GM12878 (cell line): ENCODE results near the gene NUMB. TPM values are rescaled to one million over a fixed set of nuclear protein-coding genes. Genes with fewer than 3 reads are reported as not detected.

Experiments used
- ATF2 ChIP-seq: IDR thresholded peaks from 2 replicates; pipeline ENCODE4 v1.6.1; 2012; ENCODE audit warnings: low read length, inconsistent platforms
- BCL3 ChIP-seq: IDR thresholded peaks from 2 replicates; pipeline ENCODE4 v1.6.1; 2011; ENCODE audit warnings: borderline replicate concordance, low read depth, mild to moderate bottlenecking, moderate library complexity, low read length; ENCODE audit not compliant: insufficient read depth, poor library complexity, severe bottlenecking
- BCLAF1 ChIP-seq: fragments of 450-650 bp; IDR thresholded peaks from 2 replicates; pipeline ENCODE4 v1.6.1; 2017; ENCODE audit warnings: antibody characterized with exemption, mild to moderate bottlenecking, moderate library complexity
- BMI1 ChIP-seq: fragments of 450-650 bp; IDR thresholded peaks from 2 replicates; pipeline ENCODE4 v1.6.1; 2016; ENCODE audit warnings: mild to moderate bottlenecking, moderate library complexity, borderline replicate concordance
- CBFB ChIP-seq: IDR thresholded peaks from 2 replicates; pipeline ENCODE4 v1.6.1; 2016; ENCODE audit warnings: antibody characterized with exemption, low read depth
- CHD2 ChIP-seq: IDR thresholded peaks from 2 replicates; pipeline ENCODE4 v1.6.1; 2011; ENCODE audit warnings: low read depth, low read length, improper control_type of control experiment, borderline replicate concordance
- EED ChIP-seq: sonication (generic); IDR thresholded peaks from 2 replicates; pipeline ENCODE4 v1.6.1; 2016; ENCODE audit warnings: antibody characterized with exemption, low read depth
- FOXM1 ChIP-seq: IDR thresholded peaks from 2 replicates; pipeline ENCODE4 v1.6.1; 2012; ENCODE audit warnings: low read depth, mild to moderate bottlenecking, inconsistent platforms, low read length, moderate library complexity
- GABPA ChIP-seq: IDR thresholded peaks from 2 replicates; pipeline ENCODE4 v1.6.1; 2014; ENCODE audit warnings: antibody characterized with exemption, low read depth, mild to moderate bottlenecking, inconsistent platforms
- IKZF1 ChIP-seq: fragments of 450-650 bp; conservative IDR thresholded peaks from 2 replicates; pipeline ENCODE4 v1.6.1; 2017; ENCODE audit warnings: antibody characterized with exemption, mild to moderate bottlenecking
- IKZF2 ChIP-seq, 2 experiments: fragments of 450-650 bp; IDR thresholded peaks; 2 replicates each; pipeline ENCODE4 v1.6.1; 2017; ENCODE audit warnings: mild to moderate bottlenecking in 2 of 2, moderate library complexity in 2 of 2
- KAT2A ChIP-seq: conservative IDR thresholded peaks from 2 replicates; pipeline ENCODE4 v1.6.1; 2011; ENCODE audit warnings: low read depth, low read length; ENCODE audit not compliant: control insufficient read depth
- MYC ChIP-seq: IDR thresholded peaks from 2 replicates; pipeline ENCODE4 v1.6.1; 2011; ENCODE audit warnings: mild to moderate bottlenecking, low read length, moderate library complexity, inconsistent platforms; ENCODE audit not compliant: insufficient read depth, insufficient replicate concordance, insufficient read length, severe bottlenecking
- NR2F1 ChIP-seq: fragments of 450-650 bp; conservative IDR thresholded peaks from 2 replicates; pipeline ENCODE4 v1.6.1; 2017; ENCODE audit warnings: mild to moderate bottlenecking
- PAX5 ChIP-seq: IDR thresholded peaks from 2 replicates; pipeline ENCODE4 v1.6.1; 2011; ENCODE audit warnings: low read depth, low read length, borderline replicate concordance
- PML ChIP-seq: IDR thresholded peaks from 2 replicates; pipeline ENCODE4 v1.6.1; 2012; ENCODE audit warnings: low read length, inconsistent platforms
- SKIL ChIP-seq: fragments of 450-650 bp; IDR thresholded peaks from 2 replicates; pipeline ENCODE4 v1.6.1; 2017; ENCODE audit warnings: mild to moderate bottlenecking, low read depth, inconsistent platforms; ENCODE audit not compliant: poor library complexity, severe bottlenecking
- SRF ChIP-seq, 2 experiments: IDR thresholded peaks; 2 replicates each; pipeline ENCODE4 v1.6.1; 2011; ENCODE audit warnings: low read depth in 2 of 2, low read length in 2 of 2, mild to moderate bottlenecking in 1 of 2, moderate library complexity in 1 of 2
- ZBTB4 ChIP-seq: fragments of 450-650 bp; formaldehyde crosslinking; IDR thresholded peaks from 2 replicates; pipeline ENCODE4 v1.4.0; 2022; ENCODE audit warnings: mild to moderate bottlenecking, moderate library complexity
- polyA plus RNA-seq, 11 experiments: library from polyadenylated mRNA; depleted of rRNA in 4 of 11; unstranded in 6 of 11; stranded (reverse) in 5 of 11; fragments of >200 nt; fragmentation: Nextera tagmentation in 4 of 11; fragmentation: Illumina TruSeq in 1 of 11; extraction: Ambion mirVana in 4 of 11; extraction: Trizol in 1 of 11; gene quantifications; 1 replicate in 1 of 11; 2 replicates in 10 of 11; pipeline versions ENCODE4 v1.2.1 to v1.2.3, GENCODE V29; 2011 to 2016; ENCODE audit warnings: inconsistent platforms in 2 of 11, missing spikeins in 2 of 11, low read depth in 1 of 11
- total RNA-seq, 4 experiments: library from RNA; depleted of rRNA in 3 of 4; stranded (reverse); fragments of >200 nt in 3 of 4; fragmentation: Illumina TruSeq in 1 of 4; extraction: Trizol in 1 of 4; gene quantifications; 2 replicates each; pipeline versions ENCODE4 v1.2.1 to v1.2.3, GENCODE V29; 2013 to 2021

NUMB gene
- total and polyA plus RNA-seq, 10 of the 15 experiments (the other 5 are each of a cell fraction or from before 2014, with no cell fraction given): 22.0 to 147 (median 48.9) TPM

GRCh38 chr14:73290279-73290678 lies 168.1 kb downstream of the NUMB start (continued):
- TF ChIP-seq BMI1 (peak; percentile 52; the same call in 1 of the 2 replicates), CHD2 (0 out of 2 replicates have a peak, but pooled peaks have one; percentile 21), FOXM1 (peak; percentile 86; the same call in 1 of the 2 replicates), SRF (IDR thresholded peaks at IDR 0.05; ENCODE audit: low read depth in 2 of 2, low read length in 2 of 2) (peak in 1 of 2 experiments; percentile 66; a peak in 1 of 4 replicates), SKIL (peak; percentile 84), NR2F1 (peak; percentile 39; the same call in 1 of the 2 replicates), ATF2 (peak; percentile 91), MYC (no peak), IKZF1 (peak; percentile 45), EED (peak; percentile 59), ZBTB4 (no peak), CBFB (peak; percentile 46; the same call in 1 of the 2 replicates), GABPA (0 out of 2 replicates have a peak, but pooled peaks have one; percentile 35), KAT2A (no peak), PAX5 (peak; percentile 54; the same call in 1 of the 2 replicates), PML (peak; percentile 84), BCLAF1 (no peak), BCL3 (peak; percentile 75), IKZF2 (IDR thresholded peaks at IDR 0.05) (peak; percentile 60 to 73; a peak in 2 of 4 replicates)
